Measurements from ENCODE around the gene TLE1.

DNA sequence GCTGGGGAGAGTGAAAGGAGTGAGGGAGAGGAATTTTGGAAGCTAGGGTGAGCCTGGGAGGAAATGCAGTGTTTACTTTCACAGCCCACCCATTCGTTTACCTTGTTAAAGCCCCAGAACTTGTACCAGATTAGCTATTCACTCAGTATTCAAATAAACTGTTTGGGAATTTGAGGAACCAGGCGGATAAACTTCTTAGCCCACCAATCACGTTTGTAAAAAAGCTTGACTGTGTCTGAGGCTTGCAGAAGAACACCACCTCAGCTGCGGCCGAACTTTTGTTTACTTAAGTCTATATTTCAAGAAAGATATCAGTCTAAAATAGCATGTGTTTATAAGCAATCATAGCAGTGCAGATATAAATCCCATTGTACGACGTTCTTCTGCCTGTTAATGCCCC, 5.2 kb upstream of the TLE1 start:
- TF ChIP-seq GATA3 (IDR thresholded peaks at IDR 0.05; ENCODE audit: low read depth, low read length) (no peak), GATA2 (IDR thresholded peaks at IDR 0.05; ENCODE audit: low read depth, low read length) (no peak)

Data from SH-SY5Y (cell line).